ENCODE data around the gene HSPA12B. TPM values are rescaled to one million over a fixed set of nuclear protein-coding genes. Genes with fewer than 3 reads are reported as not detected.
A peak's percentile ranks its signal among the peaks of the same experiment; 100 is the strongest.

The HSPA12B gene
- total and polyA plus RNA-seq, 7 donors, result 4.0 to 9.7 (median 7.5) TPM

DNA sequence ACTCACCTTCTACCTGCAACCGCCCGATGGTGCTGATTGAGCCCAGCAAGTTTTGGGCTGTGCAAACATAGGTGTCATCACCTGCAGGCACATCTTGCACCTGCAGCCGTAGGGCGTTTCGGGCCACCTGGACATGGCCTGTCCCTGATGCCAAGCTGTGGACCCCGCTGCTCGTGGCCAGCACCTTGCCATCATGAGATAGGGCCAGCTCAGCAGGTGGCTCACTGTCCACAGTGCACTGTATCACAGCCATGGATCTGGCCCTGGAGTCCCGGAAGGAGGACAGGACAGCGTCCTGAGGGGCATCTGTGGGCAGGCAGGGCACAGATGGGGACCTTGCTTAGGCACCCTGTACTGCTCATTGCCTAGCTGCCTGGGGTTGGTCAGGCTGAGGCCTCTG lies 40.6 kb upstream of the HSPA12B start:
- no peak for DNase-seq
- ATAC-seq, result no peak
- intact Hi-C loops (cut with DNase I), result no loop called here
- Histone ChIP-seq H3K9me3 (peaks cover 3% of the 10 kb centered on the region), H3K36me3 (ENCODE audit: insufficient read depth in 1 of 2, low read depth in 1 of 2) (no peaks in the 10 kb centered on the region), H3K27me3 (ENCODE audit: insufficient read depth in 3 of 3, low read length in 2 of 3) (no peaks in the 10 kb centered on the region), H3K4me1 (peaks cover 8% of the 10 kb centered on the region), H3K4me3 (no peak overlapping the region), H3K27ac (no peak overlapping the region)
- WGBS, 3 donors, result 86 to 94% (median 87%) methylated on average over 9 of the region's 9 CpGs
- TF ChIP-seq, protein P1, sequence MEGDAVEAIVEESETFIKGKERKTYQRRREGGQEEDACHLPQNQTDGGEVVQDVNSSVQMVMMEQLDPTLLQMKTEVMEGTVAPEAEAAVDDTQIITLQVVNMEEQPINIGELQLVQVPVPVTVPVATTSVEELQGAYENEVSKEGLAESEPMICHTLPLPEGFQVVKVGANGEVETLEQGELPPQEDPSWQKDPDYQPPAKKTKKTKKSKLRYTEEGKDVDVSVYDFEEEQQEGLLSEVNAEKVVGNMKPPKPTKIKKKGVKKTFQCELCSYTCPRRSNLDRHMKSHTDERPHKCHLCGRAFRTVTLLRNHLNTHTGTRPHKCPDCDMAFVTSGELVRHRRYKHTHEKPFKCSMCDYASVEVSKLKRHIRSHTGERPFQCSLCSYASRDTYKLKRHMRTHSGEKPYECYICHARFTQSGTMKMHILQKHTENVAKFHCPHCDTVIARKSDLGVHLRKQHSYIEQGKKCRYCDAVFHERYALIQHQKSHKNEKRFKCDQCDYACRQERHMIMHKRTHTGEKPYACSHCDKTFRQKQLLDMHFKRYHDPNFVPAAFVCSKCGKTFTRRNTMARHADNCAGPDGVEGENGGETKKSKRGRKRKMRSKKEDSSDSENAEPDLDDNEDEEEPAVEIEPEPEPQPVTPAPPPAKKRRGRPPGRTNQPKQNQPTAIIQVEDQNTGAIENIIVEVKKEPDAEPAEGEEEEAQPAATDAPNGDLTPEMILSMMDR (IDR thresholded peaks at IDR 0.05), result no peak

DNA sequence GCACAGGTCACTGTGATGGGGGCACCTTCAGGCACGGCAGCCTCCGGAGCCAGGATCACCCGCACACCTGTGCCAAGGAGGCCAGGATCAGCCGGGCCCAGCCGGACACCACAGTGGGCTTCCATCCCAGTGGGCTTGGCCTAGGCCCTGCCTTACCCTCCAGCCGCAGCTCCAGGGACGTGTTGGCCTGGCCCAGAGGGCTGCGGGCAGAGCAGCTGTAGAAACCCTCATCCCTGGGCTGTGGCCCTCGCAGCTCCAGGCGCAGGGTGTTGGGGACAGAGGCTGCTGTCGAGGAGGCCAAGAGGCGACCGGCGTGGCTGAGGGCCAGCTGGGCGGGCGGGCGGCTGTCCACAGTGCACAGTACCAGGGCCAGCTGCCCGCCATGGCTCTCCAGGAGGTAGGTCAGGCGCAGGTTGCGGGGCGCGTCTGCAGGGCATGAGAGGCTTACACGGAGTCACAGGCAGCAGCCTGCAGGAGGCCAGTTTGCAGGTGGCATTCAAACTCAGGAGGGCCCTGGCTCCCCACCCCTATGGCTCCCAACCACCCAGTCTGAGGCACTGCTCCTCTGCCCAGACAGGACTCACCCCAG lies 39.7 kb upstream of the HSPA12B start:
- TF ChIP-seq, protein P1 (IDR thresholded peaks at IDR 0.05), result no peak
- H3K4me1 ChIP-seq, result no peaks in the 10 kb centered on the region
- H3K36me3 ChIP-seq (ENCODE audit: insufficient read depth in 1 of 2, low read depth in 1 of 2), result no peaks in the 10 kb centered on the region
- H3K9me3 ChIP-seq, result peaks cover 3% of the 10 kb centered on the region
- intact Hi-C loops (cut with DNase I), result no loop called here
- no peak overlapping the region for H3K4me3 ChIP-seq
- DNase-seq (no peak), ATAC-seq (no peak)
- no peaks in the 10 kb centered on the region for H3K27me3 ChIP-seq (ENCODE audit: insufficient read depth in 3 of 3, low read length in 2 of 3)
- H3K27ac ChIP-seq, result no peak overlapping the region
- WGBS, 3 donors, result 56 to 81% (median 62%) methylated on average over 12 to 23 of the region's 23 CpGs

DNA sequence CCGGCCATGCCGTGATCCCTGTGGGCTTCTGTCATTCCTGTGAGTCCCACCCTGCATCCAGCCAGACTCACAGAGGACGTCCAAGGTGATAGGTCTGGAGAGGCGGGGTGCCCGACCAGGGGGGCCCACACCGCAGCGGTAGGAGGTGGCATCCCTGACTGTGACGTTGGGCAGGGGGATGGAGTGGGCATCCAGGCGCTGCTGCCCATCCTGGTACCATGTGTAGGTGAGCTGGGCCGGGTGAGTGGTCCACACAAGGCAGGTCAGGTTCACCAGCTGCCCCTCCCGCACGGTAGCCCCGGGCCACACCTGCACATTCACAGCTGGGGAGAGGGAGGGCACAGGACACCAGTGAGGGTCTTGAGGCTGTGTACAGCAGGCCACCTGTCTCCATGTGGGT lies 39.1 kb upstream of the HSPA12B start:
- Histone ChIP-seq H3K4me1 (no peaks in the 10 kb centered on the region), H3K27me3 (ENCODE audit: insufficient read depth in 3 of 3, low read length in 2 of 3) (no peaks in the 10 kb centered on the region), H3K4me3 (no peak overlapping the region), H3K9me3 (peaks cover 3% of the 10 kb centered on the region), H3K27ac (no peak overlapping the region), H3K36me3 (ENCODE audit: insufficient read depth in 1 of 2, low read depth in 1 of 2) (no peaks in the 10 kb centered on the region)
- no peak for ATAC-seq
- WGBS, 3 donors, result 89 to 95% (median 94%) methylated on average over 13 of the region's 13 CpGs
- intact Hi-C loops (cut with DNase I), result no loop called here
- TF ChIP-seq, protein P1 (IDR thresholded peaks at IDR 0.05), result no peak
- DNase-seq, result no peak

DNA sequence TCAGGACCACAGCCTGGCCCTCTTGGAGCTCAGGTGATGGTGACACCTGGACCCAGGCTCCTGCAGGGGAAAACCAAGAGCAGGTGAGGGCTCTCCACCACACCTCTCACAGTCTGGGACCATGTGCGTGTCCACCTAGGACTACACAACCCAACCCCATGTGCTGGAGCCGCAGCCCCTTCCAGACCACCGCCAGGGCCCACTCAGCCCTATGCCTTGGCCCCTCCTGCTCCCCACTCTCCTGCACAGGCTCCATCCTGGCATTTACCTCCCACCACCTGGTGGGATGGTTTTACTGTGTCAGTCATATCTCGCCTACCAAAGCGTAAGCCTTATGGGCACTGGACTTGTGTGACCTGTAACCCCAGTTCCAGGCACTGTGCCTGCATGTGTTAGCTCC lies 37.6 kb upstream of the HSPA12B start:
- ATAC-seq, result no peak
- Histone ChIP-seq H3K4me1 (no peaks in the 10 kb centered on the region), H3K4me3 (no peak overlapping the region), H3K27me3 (ENCODE audit: insufficient read depth in 3 of 3, low read length in 2 of 3) (no peaks in the 10 kb centered on the region), H3K36me3 (ENCODE audit: insufficient read depth in 1 of 2, low read depth in 1 of 2) (no peaks in the 10 kb centered on the region), H3K9me3 (peaks cover 3% of the 10 kb centered on the region), H3K27ac (no peak overlapping the region)
- 92 to 99% (median 94%) methylated on average over 5 of the region's 5 CpGs for WGBS, 3 donors
- DNase-seq, result no peak
- intact Hi-C loops (cut with DNase I), result no loop called here
- TF ChIP-seq, protein P1 (IDR thresholded peaks at IDR 0.05), result no peak

DNA sequence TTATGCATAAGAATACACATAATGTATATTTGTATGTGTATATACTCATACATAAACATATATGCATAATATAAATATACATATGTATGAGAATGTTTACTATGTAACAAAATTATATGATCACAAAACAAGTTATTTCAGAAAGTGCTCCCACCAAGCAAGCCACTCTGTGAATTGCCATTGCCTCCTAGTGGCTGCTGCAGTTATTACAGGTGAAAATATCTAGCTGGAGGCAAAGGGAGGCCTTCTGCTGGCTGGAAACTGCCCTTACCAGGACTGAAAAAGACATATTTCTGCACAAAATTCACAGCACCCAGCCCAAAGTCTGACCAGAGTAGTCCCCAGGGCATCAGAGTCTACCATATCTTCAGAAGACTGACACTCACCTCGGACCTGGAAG lies 36.3 kb upstream of the HSPA12B start:
- Histone ChIP-seq H3K9me3 (peaks cover 3% of the 10 kb centered on the region), H3K27me3 (ENCODE audit: insufficient read depth in 3 of 3, low read length in 2 of 3) (no peaks in the 10 kb centered on the region), H3K4me1 (no peaks in the 10 kb centered on the region), H3K4me3 (no peak overlapping the region), H3K36me3 (ENCODE audit: insufficient read depth in 1 of 2, low read depth in 1 of 2) (no peaks in the 10 kb centered on the region), H3K27ac (no peak overlapping the region)
- TF ChIP-seq, protein P1 (IDR thresholded peaks at IDR 0.05), result peak; percentile 24
- ATAC-seq (no peak), DNase-seq (no peak)
- intact Hi-C loops (cut with DNase I), result no loop called here
- WGBS, 3 donors, result 90 to 94% (median 92%) methylated on average over 1 of the region's 1 CpG

All from psoas muscle (tissue), 8 donors.